Activated gamma-delta T cell treated with anti-CD3 and anti-CD28 coated beads, Interleukin-2, amount 50 U/mL, for 16 hours (primary cell): ENCODE measurements around the gene JAKMIP3.

Experiments
- DNase-seq: peaks from one replicate; pipeline ENCODE4 v3.0.0-alpha.2; 2020; ENCODE audit warnings: low read depth

The JAKMIP3 gene

DNA sequence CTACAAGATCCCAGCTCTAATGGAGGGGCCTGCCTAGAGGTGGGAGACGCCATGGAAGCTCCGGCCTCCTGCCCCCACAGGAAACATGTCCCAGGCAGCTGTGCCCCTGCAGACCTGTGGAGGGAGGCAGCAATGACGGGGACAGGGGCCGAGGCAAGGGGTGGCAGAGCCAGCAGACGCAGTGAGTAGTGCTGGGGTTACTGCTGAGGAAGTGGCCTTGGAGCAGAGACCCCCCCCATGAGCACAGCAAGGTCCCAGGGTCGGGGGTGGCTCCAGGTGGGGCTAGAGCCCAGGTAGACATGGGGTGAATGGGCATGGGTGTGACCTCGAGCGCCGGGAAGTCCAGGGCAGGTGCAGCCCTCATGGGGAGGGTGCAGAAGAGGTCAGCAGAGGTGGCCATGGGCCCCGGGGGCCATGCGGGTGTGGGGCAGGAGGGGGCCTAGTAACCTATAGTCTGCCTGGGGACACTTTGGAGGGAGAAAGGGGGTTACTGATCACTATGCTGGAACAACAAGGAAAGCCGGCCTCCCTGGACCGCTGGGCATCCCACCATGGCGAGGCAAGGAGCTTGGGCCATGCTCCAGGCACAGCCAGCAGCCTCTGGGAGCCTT lies 45.5 kb downstream of the JAKMIP3 start:
- DNase-seq = no peak

DNA sequence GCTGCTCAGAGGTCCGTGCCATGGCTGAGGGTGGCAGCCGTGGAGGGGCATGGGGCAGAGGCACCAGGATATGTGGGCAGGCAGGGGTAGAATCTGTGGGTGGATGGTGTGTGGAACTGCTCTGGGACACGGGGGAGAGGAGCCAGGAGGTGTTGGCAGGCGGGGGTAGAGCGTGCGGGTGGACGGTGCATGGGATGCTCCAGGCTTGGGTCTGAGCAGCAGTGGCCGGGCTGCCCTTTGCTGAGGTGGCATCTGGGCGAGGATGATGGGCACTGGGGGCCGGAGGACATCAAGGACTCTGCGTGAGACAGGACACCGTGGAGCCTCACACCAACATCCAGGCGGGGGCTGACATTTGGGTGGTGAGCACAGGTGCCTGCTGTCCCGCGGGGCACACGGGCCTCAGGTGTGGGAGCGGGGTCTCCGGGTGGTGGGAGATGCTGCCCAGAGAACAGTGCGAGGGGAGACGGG lies 46.2 kb downstream of the JAKMIP3 start:
- no peak for DNase-seq

DNA sequence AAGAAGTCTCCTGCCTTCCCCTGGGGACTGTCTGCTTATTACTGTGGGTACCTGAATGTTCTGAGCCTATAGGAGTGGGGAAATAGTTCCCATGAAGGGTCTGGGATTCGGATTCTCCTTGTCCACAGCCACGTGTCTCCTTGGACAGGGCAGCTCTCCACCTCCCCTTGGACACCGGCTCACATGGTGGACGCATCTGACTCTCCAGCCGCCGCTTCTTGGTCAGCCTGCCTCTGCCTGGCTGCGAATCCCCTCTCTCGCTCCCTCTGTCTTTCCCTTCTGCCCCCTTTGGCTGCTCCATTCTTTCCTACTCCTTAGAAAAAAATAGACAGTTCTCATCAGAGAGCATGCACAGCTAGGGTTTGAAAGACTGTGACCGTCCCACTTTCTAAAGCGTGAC lies 46.9 kb downstream of the JAKMIP3 start:
- DNase-seq = no peak

DNA sequence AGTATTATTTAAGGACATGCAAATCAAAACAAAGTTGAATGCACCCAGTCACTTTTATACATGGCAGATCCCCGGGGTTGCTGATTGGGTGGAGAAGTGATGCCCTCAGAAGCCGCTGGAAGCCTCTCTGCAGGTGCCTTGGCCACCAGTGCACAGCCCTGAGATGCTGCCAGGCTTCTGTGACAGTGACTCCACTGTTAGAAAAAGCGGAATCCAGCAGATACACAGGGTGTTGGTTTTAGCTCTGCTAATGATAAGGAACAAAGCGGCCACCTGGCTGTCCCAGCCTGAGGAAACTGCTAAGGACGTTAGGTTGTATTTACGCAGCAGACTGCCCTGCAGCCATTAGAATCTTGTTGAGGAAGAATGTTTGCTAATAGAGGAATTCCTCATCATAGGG lies 47.5 kb downstream of the JAKMIP3 start:
- DNase-seq = no peak

DNA sequence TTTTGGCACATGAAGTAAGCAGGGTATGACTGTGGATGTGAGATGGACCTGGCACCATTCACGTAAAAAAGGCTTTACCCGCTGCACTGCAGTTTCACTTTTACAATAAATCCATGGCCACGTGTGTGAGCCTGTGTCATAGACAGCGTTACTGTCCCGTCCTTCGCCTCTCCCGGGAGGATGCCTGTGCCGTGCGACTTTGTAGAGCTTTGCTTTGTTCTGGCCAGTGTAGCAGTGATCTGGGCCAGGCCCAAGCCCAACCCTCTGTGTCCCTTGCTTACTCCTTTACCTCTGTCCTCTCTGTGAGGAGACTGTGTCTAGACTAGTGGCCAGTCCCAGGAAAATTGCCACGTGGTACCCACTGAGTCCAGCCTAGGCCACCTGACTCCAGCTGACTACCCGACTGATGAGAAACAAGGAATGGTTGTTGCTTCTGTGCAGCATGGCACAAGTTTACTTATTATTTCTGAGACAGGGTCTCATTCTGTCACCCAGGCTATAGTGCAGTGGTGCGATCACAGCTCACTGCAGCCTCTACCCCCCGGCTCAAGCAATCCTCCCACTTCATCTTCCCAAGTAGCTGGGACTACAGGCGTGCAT lies 48.1 kb downstream of the JAKMIP3 start:
- no peak for DNase-seq

DNA sequence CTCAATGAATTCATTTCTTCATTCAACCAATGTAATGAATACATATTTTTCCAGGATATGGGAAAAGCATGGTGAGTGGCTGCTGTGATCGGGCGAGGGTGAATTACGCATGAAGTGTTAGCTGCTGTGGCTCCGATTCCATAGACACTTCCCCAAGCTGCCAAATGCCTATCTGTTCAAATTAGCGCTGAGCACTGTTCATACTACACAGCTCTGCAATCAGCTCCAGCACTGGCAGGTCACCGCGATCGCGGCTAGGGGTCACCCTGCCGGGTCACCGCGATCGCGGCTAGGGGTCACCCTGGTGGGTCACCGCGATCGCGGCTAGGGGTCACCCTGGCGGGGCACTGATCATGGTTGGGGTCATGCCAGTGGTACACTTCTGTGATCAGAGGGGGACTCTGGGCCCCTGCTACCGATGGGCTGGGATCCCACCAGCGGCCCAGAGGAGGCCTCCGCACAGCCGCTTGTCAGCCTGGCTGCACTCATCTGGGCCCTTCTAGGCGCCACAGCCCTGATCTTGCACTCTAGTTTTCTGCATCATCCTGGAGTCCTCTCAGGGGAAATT lies 49.3 kb downstream of the JAKMIP3 start:
- DNase-seq = no peak
